Neuronal stem cell (in vitro differentiated cells): Measurements from ENCODE around the gene PLGRKT. TPM values are rescaled to one million over a fixed set of nuclear protein-coding genes. Genes with fewer than 3 reads are reported as not detected.

Experiments
- DNase-seq: peaks from one replicate; pipeline ENCODE4 v3.0.0-alpha.2; 2013; ENCODE audit warnings: low spot score
- H2AFZ ChIP-seq: one replicate; pipeline ENCODE4 v1.6.1; 2013; ENCODE audit warnings: mild to moderate bottlenecking, low read length, inconsistent platforms
- H2AK5ac ChIP-seq: 2 replicates; pipeline ENCODE4 v1.6.1; 2013; ENCODE audit warnings: low read depth, mild to moderate bottlenecking, inconsistent platforms, low read length, moderate library complexity, mixed read lengths
- H2BK120ac ChIP-seq: 2 replicates; pipeline ENCODE4 v1.6.1; 2013; ENCODE audit warnings: low read depth, mild to moderate bottlenecking, inconsistent platforms, low read length, moderate library complexity, mixed read lengths
- H2BK12ac ChIP-seq: one replicate; pipeline ENCODE4 v1.6.1; 2013; ENCODE audit warnings: low read length, inconsistent platforms
- H2BK15ac ChIP-seq: 2 replicates; pipeline ENCODE4 v1.6.1; 2013; ENCODE audit warnings: mild to moderate bottlenecking, low read length, inconsistent platforms, mixed read lengths
- H2BK5ac ChIP-seq: one replicate; pipeline ENCODE4 v1.6.1; 2013; ENCODE audit warnings: inconsistent platforms, mild to moderate bottlenecking, low read length, moderate library complexity
- H3K14ac ChIP-seq: one replicate; pipeline ENCODE4 v1.6.1; 2013; ENCODE audit warnings: low read length, inconsistent platforms
- H3K18ac ChIP-seq: 2 replicates; pipeline ENCODE4 v1.6.1; 2013; ENCODE audit warnings: low read length, inconsistent platforms
- H3K23ac ChIP-seq: 2 replicates; pipeline ENCODE4 v1.6.1; 2013; ENCODE audit warnings: low read depth, mild to moderate bottlenecking, mixed read lengths, low read length, inconsistent platforms; ENCODE audit not compliant: poor library complexity
- H3K27ac ChIP-seq: replicated peaks from 3 replicates; pipeline ENCODE4 v1.5.1; 2013; ENCODE audit warnings: low read length, inconsistent platforms
- H3K27me3 ChIP-seq, 3 experiments: 2 replicates each; pipeline ENCODE4 v1.6.1; 2013; ENCODE audit warnings: low read length in 3 of 3, mild to moderate bottlenecking in 2 of 3, inconsistent platforms in 1 of 3, low read depth in 1 of 3, mixed read lengths in 1 of 3, moderate library complexity in 1 of 3; ENCODE audit not compliant: control insufficient read depth in 3 of 3, insufficient read depth in 3 of 3
- H3K36me3 ChIP-seq, 2 donors: replicated peaks in 1 of 2; 2 replicates each; pipeline ENCODE4 v1.6.1; 2013; ENCODE audit warnings: low read length in 2 of 2; ENCODE audit not compliant: control insufficient read depth in 2 of 2, insufficient read depth in 2 of 2
- H3K4ac ChIP-seq: 2 replicates; pipeline ENCODE4 v1.6.1; 2013; ENCODE audit warnings: inconsistent platforms, mild to moderate bottlenecking, low read length, moderate library complexity
- H3K4me1 ChIP-seq, 2 donors: 1 replicate in 1 of 2; 2 replicates in 1 of 2; pipeline ENCODE4 v1.6.1; 2013; ENCODE audit warnings: low read length in 2 of 2, low read depth in 1 of 2; ENCODE audit not compliant: control insufficient read depth in 2 of 2, insufficient read depth in 1 of 2
- H3K4me2 ChIP-seq: one replicate; pipeline ENCODE4 v1.6.1; 2013; ENCODE audit warnings: mild to moderate bottlenecking, low read length, inconsistent platforms; ENCODE audit not compliant: insufficient read depth, poor library complexity, severe bottlenecking
- H3K4me3 ChIP-seq, 2 donors: 2 replicates each; pipeline ENCODE4 v1.5.1; 2013; ENCODE audit warnings: low read length in 2 of 2, mild to moderate bottlenecking in 2 of 2, inconsistent platforms in 1 of 2, moderate library complexity in 1 of 2
- H3K79me1 ChIP-seq: one replicate; pipeline ENCODE4 v1.6.1; 2013; ENCODE audit warnings: low read depth, mild to moderate bottlenecking, inconsistent platforms, low read length, moderate library complexity
- H3K9ac ChIP-seq: one replicate; pipeline ENCODE4 v1.6.1; 2013; ENCODE audit warnings: mild to moderate bottlenecking, low read depth, low read length, inconsistent platforms; ENCODE audit not compliant: poor library complexity
- H3K9me3 ChIP-seq, 2 donors: replicated peaks in 1 of 2; 2 replicates each; pipeline versions ENCODE3 to v1.6.1; 2013; ENCODE audit warnings: low read length in 2 of 2, mild to moderate bottlenecking in 2 of 2, inconsistent platforms in 1 of 2, low read depth in 1 of 2, mixed read lengths in 1 of 2, moderate library complexity in 1 of 2; ENCODE audit not compliant: control insufficient read depth in 2 of 2, insufficient read depth in 1 of 2
- H4K8ac ChIP-seq: one replicate; pipeline ENCODE4 v1.6.1; 2013; ENCODE audit warnings: low read depth, mild to moderate bottlenecking, inconsistent platforms, low read length, moderate library complexity
- H4K91ac ChIP-seq: one replicate; pipeline ENCODE4 v1.6.1; 2013; ENCODE audit warnings: low read length, low read depth, mild to moderate bottlenecking, inconsistent platforms; ENCODE audit not compliant: poor library complexity
- WGBS, 2 donors: extraction: QIAGEN DNeasy Blood & Tissue Kit; methylation state at CpG; one replicate each; pipeline ENCODE4 v1.1.7; 2013; ENCODE audit warnings: missing lambda C conversion rate in 2 of 2, mixed read lengths in 1 of 2; ENCODE audit not compliant: insufficient read length in 2 of 2, insufficient replicate concordance in 1 of 2; ENCODE audit errors: extremely low coverage in 2 of 2; 5-methylcytosine and 5-hydroxymethylcytosine counted together
- polyA plus RNA-seq, 2 experiments: library from polyadenylated mRNA; stranded (reverse); fragments of 200-250 nt; gene quantifications; one replicate each; pipeline ENCODE4 v1.2.3, GENCODE V29; 2013

The PLGRKT gene
- polyA plus RNA-seq (2013, experiment 1 of 2): 38.1 TPM
- polyA plus RNA-seq (2013, experiment 2 of 2): 39.9 TPM

- Histone ChIP-seq H3K23ac (peak within 1 kb of the TSS; percentile 3), H3K27ac (peak within 1 kb of the TSS; percentile 44), H3K9me3 (peaks cover 0 to 9% of the 10 kb centered on the region in 2 donors)
Observed at GRCh38 chr9:5437254-5438216, at the start of gene PLGRKT. Gene PLGRKT, minus strand, starts transcription at chr9:5437925. Its CDS starts 5,948 bp downstream, at chr9:5431977.

GRCh38 chr9:5486988-5487387 is 49.3 kb upstream of the PLGRKT start:
- no peak overlapping the region for H2AFZ ChIP-seq
- no peak overlapping the region for H3K14ac ChIP-seq
- no peaks in the 10 kb centered on the region for H3K9me3 ChIP-seq
- H3K18ac ChIP-seq: no peak overlapping the region
- no CpG with 5 or more reads among the region's 5 CpGs for WGBS, 2 donors
- H2AK5ac ChIP-seq: no peak overlapping the region
- H4K91ac ChIP-seq: no peak overlapping the region
- no peak overlapping the region for H3K27ac ChIP-seq
- H3K4me2 ChIP-seq: no peak overlapping the region
- no peak overlapping the region for H2BK15ac ChIP-seq
- H2BK120ac ChIP-seq: no peak overlapping the region
- H3K79me1 ChIP-seq: no peaks in the 10 kb centered on the region
- no peak overlapping the region for H3K4ac ChIP-seq
- no peaks in the 10 kb centered on the region for H3K36me3 ChIP-seq
- no peak overlapping the region for H4K8ac ChIP-seq
- H3K9ac ChIP-seq: no peak overlapping the region
- H3K4me3 ChIP-seq: no peak overlapping the region
- H3K27me3 ChIP-seq: no peaks in the 10 kb centered on the region
- no peak overlapping the region for H3K23ac ChIP-seq
- no peak overlapping the region for H2BK5ac ChIP-seq
- H3K4me1 ChIP-seq: peaks cover 0 to 3% of the 10 kb centered on the region in 2 donors
- no peak for DNase-seq
- H2BK12ac ChIP-seq: no peak overlapping the region

More at GRCh38 chr9:5437254-5438216, at the start of gene PLGRKT:
- Histone ChIP-seq H3K9ac (peak within 1 kb of the TSS; percentile 80), H4K91ac (no peak within 1 kb of the TSS), H3K4me2 (peak within 1 kb of the TSS; percentile 61), H2BK12ac (no peak within 1 kb of the TSS), H3K14ac (no peak within 1 kb of the TSS), H2AFZ (peak within 1 kb of the TSS; percentile 94), H2BK120ac (no peak within 1 kb of the TSS), H4K8ac (no peak within 1 kb of the TSS), H3K79me1 (no peaks in the 10 kb centered on the region), H2BK5ac (no peak within 1 kb of the TSS), H3K4me1 (peaks cover 3% of the 10 kb centered on the region in 2 donors), H3K4ac (no peak within 1 kb of the TSS), H3K18ac (peak within 1 kb of the TSS; percentile 66), H2BK15ac (no peak within 1 kb of the TSS), H2AK5ac (no peak within 1 kb of the TSS), H3K4me3 (peak within 1 kb of the TSS; percentile 59 to 98), H3K36me3 (peaks cover 5 to 11% of the 10 kb centered on the region in 2 donors), H3K27me3 (no peaks in the 10 kb centered on the region)
- WGBS, 2 donors: no CpG with 5 or more reads among the region's 55 CpGs
- peak; percentile 79 for DNase-seq

- H4K8ac ChIP-seq: no peak overlapping the region
- no peak for DNase-seq
- no peak overlapping the region for H3K4ac ChIP-seq
- H3K9me3 ChIP-seq: no peaks in the 10 kb centered on the region
- H3K4me1 ChIP-seq: no peaks in the 10 kb centered on the region
- no peak overlapping the region for H2BK120ac ChIP-seq
- no peak overlapping the region for H4K91ac ChIP-seq
- H3K14ac ChIP-seq: no peak overlapping the region
- H3K27me3 ChIP-seq: no peaks in the 10 kb centered on the region
- H3K4me3 ChIP-seq: no peak overlapping the region
- no peaks in the 10 kb centered on the region for H3K36me3 ChIP-seq
- no peak overlapping the region for H3K27ac ChIP-seq
- no peak overlapping the region for H3K4me2 ChIP-seq
- H2BK5ac ChIP-seq: no peak overlapping the region
- WGBS, 2 donors: no CpG with 5 or more reads among the region's 5 CpGs
- no peak overlapping the region for H2BK15ac ChIP-seq
- H3K9ac ChIP-seq: no peak overlapping the region
- no peak overlapping the region for H2AK5ac ChIP-seq
- no peak overlapping the region for H2AFZ ChIP-seq
- no peak overlapping the region for H2BK12ac ChIP-seq
- H3K23ac ChIP-seq: no peak overlapping the region
- H3K79me1 ChIP-seq: no peaks in the 10 kb centered on the region
- no peak overlapping the region for H3K18ac ChIP-seq
Observed at GRCh38 chr9:5485378-5486085, 47.8 kb upstream of the PLGRKT start.

GRCh38 chr9:5483306-5483705 is 45.6 kb upstream of the PLGRKT start:
- Histone ChIP-seq H3K27me3 (no peaks in the 10 kb centered on the region), H2BK12ac (no peak overlapping the region), H2BK15ac (no peak overlapping the region), H2BK120ac (no peak overlapping the region), H3K9me3 (no peaks in the 10 kb centered on the region), H3K4me2 (no peak overlapping the region), H3K4ac (no peak overlapping the region), H2BK5ac (no peak overlapping the region), H3K36me3 (no peaks in the 10 kb centered on the region), H2AFZ (no peak overlapping the region), H3K14ac (no peak overlapping the region), H3K27ac (no peak overlapping the region), H3K4me1 (no peaks in the 10 kb centered on the region), H3K9ac (no peak overlapping the region), H3K79me1 (no peaks in the 10 kb centered on the region), H3K18ac (no peak overlapping the region), H3K23ac (no peak overlapping the region), H4K91ac (no peak overlapping the region), H4K8ac (no peak overlapping the region), H2AK5ac (no peak overlapping the region), H3K4me3 (no peak overlapping the region)
- WGBS, 2 donors: no CpG with 5 or more reads among the region's 2 CpGs
- no peak for DNase-seq
